GM06990 (cell line): ENCODE data around the gene SEZ6L.

Experiments
- DNase-seq: peaks from one replicate; pipeline ENCODE4 v3.0.0-alpha.2; 2011; ENCODE audit not compliant: insufficient read length; ENCODE audit errors: extremely low read depth
- H3K27me3 ChIP-seq: replicated peaks from 2 replicates; pipeline ENCODE4 v1.6.0; 2011; ENCODE audit warnings: low read length; ENCODE audit not compliant: control insufficient read depth, insufficient read depth
- H3K36me3 ChIP-seq: 2 replicates; pipeline ENCODE4 v1.5.1; 2011; ENCODE audit warnings: low read length; ENCODE audit not compliant: control insufficient read depth, insufficient read depth
- H3K4me3 ChIP-seq: replicated peaks from 2 replicates; pipeline ENCODE4 v1.5.1; 2011; ENCODE audit warnings: low read depth, mild to moderate bottlenecking, control low read depth, low read length
- TF ChIP-seq, protein P1 (sequence below): IDR thresholded peaks from 2 replicates; pipeline ENCODE4 v1.5.1; 2011; ENCODE audit warnings: low read length, control low read depth, mild to moderate bottlenecking, inconsistent platforms; ENCODE audit not compliant: insufficient read depth, poor library complexity, severe bottlenecking

Gene SEZ6L

DNA sequence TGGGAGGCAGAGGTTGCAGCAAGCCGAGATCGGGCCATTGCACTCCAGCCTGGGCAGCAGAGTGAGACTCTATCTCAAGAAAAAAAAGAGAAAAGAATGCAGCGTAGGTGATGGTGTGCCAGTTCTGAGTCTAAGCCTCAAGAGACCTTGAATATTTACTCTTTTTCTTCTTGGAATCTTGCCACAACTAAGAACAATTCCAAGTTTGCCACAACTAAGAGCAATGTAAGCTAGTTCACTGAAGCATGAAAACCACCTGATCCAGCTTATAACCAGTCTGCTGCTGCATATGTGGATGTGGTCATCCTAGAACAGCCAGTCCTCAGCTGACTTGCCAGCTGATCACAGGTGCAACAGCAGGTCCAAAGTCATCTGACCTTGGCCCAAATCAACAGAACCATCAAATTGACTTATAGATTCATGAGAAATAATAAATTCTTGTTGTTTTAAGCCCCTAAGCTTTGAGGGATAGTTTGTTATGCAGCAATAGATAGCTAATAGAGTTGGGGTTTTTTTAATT lies 25.4 kb upstream of the SEZ6L start:
- TF ChIP-seq, protein P1, sequence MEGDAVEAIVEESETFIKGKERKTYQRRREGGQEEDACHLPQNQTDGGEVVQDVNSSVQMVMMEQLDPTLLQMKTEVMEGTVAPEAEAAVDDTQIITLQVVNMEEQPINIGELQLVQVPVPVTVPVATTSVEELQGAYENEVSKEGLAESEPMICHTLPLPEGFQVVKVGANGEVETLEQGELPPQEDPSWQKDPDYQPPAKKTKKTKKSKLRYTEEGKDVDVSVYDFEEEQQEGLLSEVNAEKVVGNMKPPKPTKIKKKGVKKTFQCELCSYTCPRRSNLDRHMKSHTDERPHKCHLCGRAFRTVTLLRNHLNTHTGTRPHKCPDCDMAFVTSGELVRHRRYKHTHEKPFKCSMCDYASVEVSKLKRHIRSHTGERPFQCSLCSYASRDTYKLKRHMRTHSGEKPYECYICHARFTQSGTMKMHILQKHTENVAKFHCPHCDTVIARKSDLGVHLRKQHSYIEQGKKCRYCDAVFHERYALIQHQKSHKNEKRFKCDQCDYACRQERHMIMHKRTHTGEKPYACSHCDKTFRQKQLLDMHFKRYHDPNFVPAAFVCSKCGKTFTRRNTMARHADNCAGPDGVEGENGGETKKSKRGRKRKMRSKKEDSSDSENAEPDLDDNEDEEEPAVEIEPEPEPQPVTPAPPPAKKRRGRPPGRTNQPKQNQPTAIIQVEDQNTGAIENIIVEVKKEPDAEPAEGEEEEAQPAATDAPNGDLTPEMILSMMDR = no peak
- Histone ChIP-seq H3K36me3 (no peaks in the 10 kb centered on the region), H3K4me3 (no peak overlapping the region), H3K27me3 (no peaks in the 10 kb centered on the region; the same call in 1 of the 2 replicates)
- no peak for DNase-seq

DNA sequence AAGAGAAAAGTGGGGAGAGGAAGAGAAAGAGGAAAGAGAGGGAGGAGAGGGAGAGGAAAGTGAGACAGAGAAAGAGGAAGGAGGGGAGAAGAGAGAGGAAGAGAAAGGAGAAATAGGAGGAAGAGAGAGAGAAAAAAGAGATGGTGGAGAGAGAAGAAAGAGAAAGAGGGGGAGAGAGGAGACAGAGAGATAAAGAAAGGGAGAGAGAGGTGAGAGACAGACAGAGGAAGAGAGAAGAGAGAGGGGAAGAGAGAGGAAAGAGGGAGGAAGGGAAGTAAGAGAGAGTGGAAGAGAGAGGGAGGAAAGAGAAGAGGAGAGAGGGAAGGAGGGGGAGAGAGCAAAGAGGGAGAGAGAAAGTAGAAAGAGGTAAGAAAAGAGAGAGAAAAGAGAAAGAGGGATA lies 9.4 kb upstream of the SEZ6L start:
- Histone ChIP-seq H3K27me3 (no peaks in the 10 kb centered on the region; the same call in 1 of the 2 replicates), H3K36me3 (no peaks in the 10 kb centered on the region), H3K4me3 (no peak overlapping the region)
- no peak for DNase-seq
- TF ChIP-seq, protein P1 = no peak

DNA sequence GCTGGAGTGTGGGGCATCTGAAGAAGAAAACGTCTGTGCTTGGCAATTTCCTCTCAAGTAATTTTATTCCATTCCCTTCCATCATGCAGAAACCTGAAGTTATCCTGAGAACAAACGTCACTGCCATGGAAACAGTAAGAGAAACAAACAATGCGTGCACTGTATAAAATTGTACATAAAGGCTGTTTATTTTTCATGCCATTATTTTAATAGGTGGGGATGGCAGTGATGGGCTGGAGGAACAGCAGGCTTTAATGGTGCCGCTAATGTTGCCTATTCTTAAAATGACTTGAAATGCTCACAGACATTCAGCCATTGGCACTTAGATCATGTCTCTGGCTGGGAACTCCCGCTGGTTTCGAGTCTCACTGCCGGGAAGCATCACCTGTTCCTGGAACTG lies 7.5 kb upstream of the SEZ6L start:
- TF ChIP-seq, protein P1 = no peak
- no peaks in the 10 kb centered on the region; the same call in 1 of the 2 replicates for H3K27me3 ChIP-seq
- DNase-seq = no peak
- H3K36me3 ChIP-seq = no peaks in the 10 kb centered on the region
- no peak overlapping the region for H3K4me3 ChIP-seq

DNA sequence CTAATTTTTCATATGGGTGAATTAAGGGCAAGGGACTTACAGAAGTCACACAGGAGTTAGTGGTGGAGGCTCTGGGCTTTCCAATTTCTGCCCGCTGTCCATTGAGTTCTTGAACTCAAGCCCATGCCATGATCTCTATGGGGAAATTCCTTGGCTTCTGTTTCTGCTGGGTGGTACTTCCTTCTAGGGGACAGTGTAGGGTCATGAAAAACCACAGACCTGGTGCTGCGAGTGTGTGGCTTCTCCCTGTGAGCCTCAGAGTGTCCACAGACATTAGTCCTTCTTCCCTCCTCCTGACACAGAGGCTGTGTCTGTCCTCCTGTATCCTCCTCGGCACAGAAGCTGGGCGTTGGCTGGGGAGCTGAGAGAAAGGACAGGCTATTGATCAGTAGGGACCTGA lies 6.3 kb upstream of the SEZ6L start:
- Histone ChIP-seq H3K36me3 (no peaks in the 10 kb centered on the region), H3K4me3 (no peak overlapping the region), H3K27me3 (no peaks in the 10 kb centered on the region; the same call in 1 of the 2 replicates)
- TF ChIP-seq, protein P1 = no peak
- no peak for DNase-seq

DNA sequence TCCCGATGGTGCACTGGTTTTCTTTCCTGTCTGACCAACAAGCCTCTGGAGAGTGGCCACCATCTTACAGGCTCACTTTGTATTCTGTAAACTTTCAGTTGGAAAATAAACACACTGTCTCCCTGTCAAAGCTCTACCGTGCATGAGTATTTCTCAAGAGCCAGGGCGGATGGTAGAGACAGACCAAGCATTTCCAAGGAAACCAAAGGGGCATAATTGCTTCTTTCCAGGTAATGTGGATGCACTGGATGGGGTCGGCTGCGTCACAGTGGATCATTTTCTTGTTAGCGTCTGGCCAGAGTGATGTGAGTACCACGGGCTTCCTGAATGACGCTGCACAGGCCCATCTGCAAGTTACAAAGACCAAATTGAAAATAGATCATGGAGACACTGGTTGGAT lies 5.1 kb upstream of the SEZ6L start:
- no peaks in the 10 kb centered on the region for H3K36me3 ChIP-seq
- no peaks in the 10 kb centered on the region; the same call in 1 of the 2 replicates for H3K27me3 ChIP-seq
- no peak for DNase-seq
- no peak overlapping the region for H3K4me3 ChIP-seq
- TF ChIP-seq, protein P1 = no peak

DNA sequence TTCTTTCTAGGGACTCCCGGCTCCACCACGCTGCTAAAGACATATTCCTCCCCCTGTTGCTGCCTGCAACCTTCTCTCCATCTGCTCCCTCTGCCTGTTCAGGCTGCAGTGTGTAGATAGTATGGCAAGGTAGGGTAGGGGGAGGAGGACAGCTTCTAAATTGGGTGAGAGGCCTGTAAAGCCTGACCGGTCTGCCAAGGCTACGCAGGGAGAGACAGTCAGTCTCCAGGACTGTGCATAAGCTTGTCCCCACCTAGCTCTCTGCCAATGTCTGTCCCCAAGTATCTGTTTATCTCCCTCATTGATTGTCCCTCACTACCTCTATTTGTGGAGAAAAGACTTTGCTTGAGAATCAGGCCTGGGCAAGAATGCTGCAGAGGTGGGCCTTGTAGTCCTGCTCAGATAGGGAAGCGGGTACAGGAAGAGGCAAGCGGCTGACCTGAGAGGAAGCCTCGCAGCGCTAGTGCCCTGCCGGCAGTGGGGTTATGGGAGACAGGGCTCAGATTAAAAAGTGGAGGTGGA lies 871 bp upstream of the SEZ6L start:
- no peaks in the 10 kb centered on the region for H3K36me3 ChIP-seq
- peaks cover 3% of the 10 kb centered on the region for H3K27me3 ChIP-seq
- DNase-seq = no peak
- TF ChIP-seq, protein P1 = no peak
- H3K4me3 ChIP-seq = no peak overlapping the region
